WI38 (cell line): ENCODE measurements around the gene JAKMIP1.
"Not testable (repeated sequence)": the region's sequence is repeated elsewhere in the genome, so short reads cannot be mapped to it uniquely, and the experiment has no call there.

ENCODE experiments used
- H3K4me3 ChIP-seq: 2 replicates; pipeline ENCODE4 v1.5.1; 2011; ENCODE audit warnings: low read depth, mild to moderate bottlenecking, control low read depth, low read length
- TF ChIP-seq, protein P1 (sequence below): IDR thresholded peaks from 2 replicates; pipeline ENCODE4 v1.5.1; 2012; ENCODE audit warnings: low read depth, mild to moderate bottlenecking, control low read depth, low read length

The JAKMIP1 gene

DNA sequence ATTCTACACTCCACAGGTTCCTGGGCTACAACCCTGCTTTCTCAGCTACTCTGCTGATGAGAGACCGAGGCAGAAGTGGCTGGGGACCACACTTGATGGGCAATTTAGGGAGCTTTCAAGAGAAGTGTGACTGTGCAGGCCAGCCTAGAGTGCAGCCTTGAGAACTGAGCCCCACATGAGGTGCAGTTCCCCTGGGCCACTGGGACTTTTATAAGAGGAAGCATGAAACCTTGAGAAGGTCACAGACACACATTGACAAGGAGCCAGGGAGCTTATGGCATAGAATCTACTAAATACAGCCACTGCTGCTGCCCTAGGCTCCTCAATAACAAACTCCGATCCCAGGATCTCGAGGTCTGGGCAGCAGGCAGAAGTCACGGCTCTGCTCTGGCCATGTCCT is 195.2 kb downstream of the JAKMIP1 start:
- TF ChIP-seq, protein P1, sequence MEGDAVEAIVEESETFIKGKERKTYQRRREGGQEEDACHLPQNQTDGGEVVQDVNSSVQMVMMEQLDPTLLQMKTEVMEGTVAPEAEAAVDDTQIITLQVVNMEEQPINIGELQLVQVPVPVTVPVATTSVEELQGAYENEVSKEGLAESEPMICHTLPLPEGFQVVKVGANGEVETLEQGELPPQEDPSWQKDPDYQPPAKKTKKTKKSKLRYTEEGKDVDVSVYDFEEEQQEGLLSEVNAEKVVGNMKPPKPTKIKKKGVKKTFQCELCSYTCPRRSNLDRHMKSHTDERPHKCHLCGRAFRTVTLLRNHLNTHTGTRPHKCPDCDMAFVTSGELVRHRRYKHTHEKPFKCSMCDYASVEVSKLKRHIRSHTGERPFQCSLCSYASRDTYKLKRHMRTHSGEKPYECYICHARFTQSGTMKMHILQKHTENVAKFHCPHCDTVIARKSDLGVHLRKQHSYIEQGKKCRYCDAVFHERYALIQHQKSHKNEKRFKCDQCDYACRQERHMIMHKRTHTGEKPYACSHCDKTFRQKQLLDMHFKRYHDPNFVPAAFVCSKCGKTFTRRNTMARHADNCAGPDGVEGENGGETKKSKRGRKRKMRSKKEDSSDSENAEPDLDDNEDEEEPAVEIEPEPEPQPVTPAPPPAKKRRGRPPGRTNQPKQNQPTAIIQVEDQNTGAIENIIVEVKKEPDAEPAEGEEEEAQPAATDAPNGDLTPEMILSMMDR: no peak
- H3K4me3 ChIP-seq: no peak overlapping the region

DNA sequence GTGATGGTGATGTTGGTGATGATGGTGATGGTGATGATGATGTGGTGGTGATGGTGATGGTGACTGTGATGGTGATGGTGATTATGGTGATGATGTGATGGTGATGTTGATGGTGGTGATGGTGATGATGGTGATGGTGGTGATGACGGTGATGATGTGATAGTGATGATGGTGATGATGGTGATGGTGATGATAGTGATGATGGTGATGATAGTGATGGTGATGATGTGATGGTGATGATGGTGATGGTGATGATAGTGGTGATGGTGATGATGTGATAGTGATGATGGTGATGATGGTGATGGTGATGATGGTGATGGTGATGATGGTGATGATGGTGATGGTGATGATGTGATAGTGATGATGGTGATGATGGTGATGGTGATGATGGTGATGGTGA is 196.9 kb downstream of the JAKMIP1 start:
- not testable (repeated sequence) for H3K4me3 ChIP-seq

DNA sequence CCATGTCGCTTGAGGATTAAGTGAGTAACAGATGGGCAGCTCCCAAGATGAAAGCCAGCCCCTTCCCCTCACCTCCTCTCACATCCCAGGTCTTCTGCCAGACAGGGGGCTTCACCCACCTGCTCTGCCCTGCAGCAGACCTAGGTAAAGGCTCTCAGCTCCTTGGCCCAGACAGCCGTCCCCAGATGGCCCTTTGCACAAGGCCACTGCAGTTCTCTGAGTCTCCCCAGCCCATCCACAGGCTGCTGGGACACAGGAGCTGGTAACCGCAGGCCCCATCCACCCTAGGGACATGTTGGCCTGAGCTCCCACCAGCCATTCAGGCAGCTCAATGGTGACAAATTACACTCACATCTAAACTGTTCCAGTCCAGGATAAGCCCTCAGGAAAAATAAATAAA is 197.4 kb downstream of the JAKMIP1 start:
- TF ChIP-seq, protein P1: no peak
- H3K4me3 ChIP-seq: no peak overlapping the region

DNA sequence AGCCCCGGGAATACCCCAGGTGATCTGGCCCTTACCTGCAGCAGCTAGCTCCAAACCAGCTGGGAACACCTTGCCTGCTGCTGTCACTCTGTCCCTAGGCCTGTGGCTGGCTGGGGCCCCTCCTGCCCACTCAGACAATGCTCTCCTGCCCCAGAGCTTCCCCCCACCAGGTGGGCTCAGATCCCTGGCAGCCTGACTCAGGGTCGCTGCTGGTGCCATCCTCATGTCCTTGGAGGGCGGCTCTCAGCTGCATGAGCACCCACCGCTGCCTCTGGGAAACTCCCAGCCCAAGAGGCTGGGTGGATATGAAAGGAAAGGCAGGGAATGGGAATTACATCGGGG is 197.9 kb downstream of the JAKMIP1 start:
- H3K4me3 ChIP-seq: no peak overlapping the region
- TF ChIP-seq, protein P1: no peak

DNA sequence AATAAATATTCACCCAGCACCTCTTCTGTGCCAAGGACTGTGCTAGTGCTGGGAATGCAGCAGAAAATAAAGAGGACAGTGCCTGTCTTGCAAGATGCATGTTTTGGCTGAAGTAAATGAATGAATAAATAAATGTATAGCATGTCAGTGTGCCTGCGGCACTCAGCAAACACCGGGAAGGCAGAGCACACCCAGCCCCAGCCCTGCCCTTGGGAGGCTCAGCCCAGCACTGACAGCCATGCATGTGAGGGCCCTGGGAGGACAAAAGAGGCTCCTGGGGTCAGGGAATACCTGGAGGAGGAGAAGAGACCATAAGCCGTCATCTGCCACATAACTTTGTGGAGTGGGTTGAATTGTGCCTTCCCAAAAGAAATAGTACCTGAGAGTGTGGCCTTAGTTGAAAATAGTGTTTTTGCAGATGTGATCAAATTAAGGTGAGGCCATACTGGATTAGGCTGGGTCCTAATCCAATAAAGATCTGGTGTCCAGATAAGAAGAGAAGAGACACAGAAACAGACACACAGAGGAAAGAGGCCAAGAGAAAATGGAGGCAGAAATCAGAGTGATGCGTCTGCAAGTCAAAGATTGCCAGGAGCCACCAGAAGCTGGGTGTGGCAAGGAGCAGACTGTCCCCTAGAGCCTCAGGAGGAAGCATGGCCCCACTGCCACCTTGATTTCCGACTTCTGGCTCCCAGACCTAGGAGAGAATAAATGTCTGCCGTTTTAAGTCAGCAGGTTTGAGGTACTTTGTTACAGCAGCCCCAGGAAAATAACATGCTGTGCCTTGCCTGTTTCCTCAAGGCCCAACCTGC is 198.5 kb downstream of the JAKMIP1 start:
- H3K4me3 ChIP-seq: no peak overlapping the region
- TF ChIP-seq, protein P1: no peak

DNA sequence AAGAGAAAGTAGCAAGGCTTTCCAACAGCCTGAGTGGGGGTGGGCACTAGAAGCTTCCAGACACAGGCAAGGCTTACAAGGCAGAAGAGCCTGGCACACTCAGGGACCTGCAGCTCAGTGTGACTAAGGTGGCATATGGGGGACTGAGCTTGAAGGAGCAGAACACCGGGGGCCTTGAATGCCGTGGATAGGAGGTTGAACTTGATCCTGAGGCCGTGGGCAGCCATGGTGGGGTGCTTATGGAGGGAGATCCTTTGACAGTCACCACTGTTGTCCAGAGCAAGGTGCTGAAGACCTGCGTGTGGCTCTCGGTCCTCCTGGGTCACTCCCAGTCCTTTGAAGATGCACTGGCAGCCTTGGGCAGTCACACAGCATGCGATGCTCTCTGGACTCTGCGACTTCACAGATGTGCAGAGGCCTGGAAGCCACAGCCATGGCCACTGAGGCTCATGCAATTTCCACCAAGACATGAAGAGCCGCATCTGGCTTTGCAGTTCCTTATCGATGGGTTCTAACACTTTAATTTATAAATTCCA is 200.5 kb downstream of the JAKMIP1 start:
- TF ChIP-seq, protein P1: no peak
- no peak overlapping the region for H3K4me3 ChIP-seq

DNA sequence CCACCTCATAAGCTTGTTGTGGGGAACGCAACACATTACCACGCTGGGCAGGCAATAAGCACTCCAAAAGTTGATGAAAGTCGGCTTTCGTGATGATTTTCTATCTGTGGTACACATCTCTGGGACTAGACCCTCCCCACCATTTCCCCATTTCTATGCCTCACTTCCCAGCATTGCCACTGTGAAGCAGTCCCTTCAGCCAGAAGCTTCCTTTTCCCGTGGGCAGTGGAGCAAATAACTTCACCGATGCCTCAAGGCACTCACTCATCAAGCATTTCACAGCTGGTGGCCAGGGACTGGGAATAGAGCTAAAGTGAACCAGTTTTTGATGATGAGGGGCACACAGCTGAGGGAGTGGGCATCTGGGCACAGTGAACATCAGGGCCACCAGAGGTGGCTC is 201.0 kb downstream of the JAKMIP1 start:
- no peak overlapping the region for H3K4me3 ChIP-seq
- TF ChIP-seq, protein P1: no peak
